Activated CD8-positive, alpha-beta memory T cell treated with anti-CD3 and anti-CD28 coated beads, Interleukin-2, amount 50 U/mL, for 4 hours (primary cell): ENCODE measurements around the gene RGPD4.

Experiments used
- DNase-seq: peaks from one replicate; pipeline ENCODE4 v3.0.0-alpha.2; 2020

The RGPD4 gene

GRCh38 chr2:107932488-107932887 is 105.8 kb downstream of the RGPD4 start:
- no peak for DNase-seq

GRCh38 chr2:107932979-107933378 is 106.3 kb downstream of the RGPD4 start:
- no peak for DNase-seq

- no peak for DNase-seq
These were observed 110.0 kb downstream of the RGPD4 start for GRCh38 chr2:107936433-107937359.
